DND-41 (cell line): ENCODE measurements around the gene SLC22A31.

Source experiments
- ATAC-seq: fragments of 200-7000 bp; cut with Tn5 transposase; 3 replicates; pipeline ENCODE4 v1.9.1; 2021; ENCODE audit warnings: low read depth; ENCODE audit not compliant: insufficient read depth
- DNase-seq: peaks from one replicate; pipeline ENCODE4 v3.0.0-alpha.2; 2020
- H2AFZ ChIP-seq: 2 replicates; pipeline ENCODE4 v1.6.0; 2012; ENCODE audit warnings: low read depth, low read length
- H3K27ac ChIP-seq: 2 replicates; pipeline ENCODE4 v1.5.1; 2012; ENCODE audit warnings: low read length, inconsistent platforms
- H3K27me3 ChIP-seq: fragments of 200-600 bp; sonication (generic); 2 replicates; pipeline ENCODE4 v1.6.0; 2012; ENCODE audit warnings: low read length, mild to moderate bottlenecking, inconsistent platforms; ENCODE audit not compliant: insufficient read depth, poor library complexity
- H3K36me3 ChIP-seq: 2 replicates; pipeline ENCODE4 v1.5.1; 2012; ENCODE audit warnings: low read length, inconsistent platforms; ENCODE audit not compliant: insufficient read depth
- H3K4me1 ChIP-seq: 2 replicates; pipeline ENCODE4 v1.5.1; 2012; ENCODE audit warnings: mild to moderate bottlenecking, low read length; ENCODE audit not compliant: insufficient read depth
- H3K4me2 ChIP-seq: 2 replicates; pipeline ENCODE4 v1.6.0; 2012; ENCODE audit warnings: mild to moderate bottlenecking, moderate library complexity, low read length, inconsistent platforms; ENCODE audit not compliant: insufficient read depth
- H3K4me3 ChIP-seq, 2 experiments: fragments of 200-600 bp in 1 of 2; shearing (Covaris generic) in 1 of 2; 2 replicates each; pipeline ENCODE4 v1.5.1; 2012 to 2016; ENCODE audit warnings: inconsistent platforms in 2 of 2, low read length in 2 of 2, mild to moderate bottlenecking in 2 of 2, low read depth in 1 of 2, moderate library complexity in 1 of 2
- H3K79me2 ChIP-seq: 2 replicates; pipeline ENCODE4 v1.6.0; 2012; ENCODE audit warnings: low read length, inconsistent platforms; ENCODE audit not compliant: insufficient read depth
- H3K9ac ChIP-seq: 2 replicates; pipeline ENCODE4 v1.6.0; 2012; ENCODE audit warnings: low read depth, mild to moderate bottlenecking, inconsistent platforms, low read length, moderate library complexity
- H3K9me3 ChIP-seq: 2 replicates; pipeline ENCODE4 v1.5.1; 2012; ENCODE audit warnings: low read length, moderate library complexity, mild to moderate bottlenecking, inconsistent platforms; ENCODE audit not compliant: insufficient read depth, severe bottlenecking
- H4K20me1 ChIP-seq: 2 replicates; pipeline ENCODE4 v1.6.0; 2012; ENCODE audit warnings: low read length; ENCODE audit not compliant: insufficient read depth
- EZH2 ChIP-seq: IDR thresholded peaks from 3 replicates; pipeline ENCODE4 v1.6.1; 2012; ENCODE audit warnings: borderline replicate concordance, low read depth, mild to moderate bottlenecking, moderate library complexity, low read length, inconsistent platforms; ENCODE audit not compliant: severe bottlenecking
- TF ChIP-seq, protein P1 (sequence below): IDR thresholded peaks from 2 replicates; pipeline ENCODE4 v1.5.1; 2012; ENCODE audit warnings: borderline replicate concordance, low read length, moderate library complexity, mild to moderate bottlenecking; ENCODE audit not compliant: poor library complexity, severe bottlenecking; ENCODE audit errors: extremely low read depth

Gene SLC22A31

DNA sequence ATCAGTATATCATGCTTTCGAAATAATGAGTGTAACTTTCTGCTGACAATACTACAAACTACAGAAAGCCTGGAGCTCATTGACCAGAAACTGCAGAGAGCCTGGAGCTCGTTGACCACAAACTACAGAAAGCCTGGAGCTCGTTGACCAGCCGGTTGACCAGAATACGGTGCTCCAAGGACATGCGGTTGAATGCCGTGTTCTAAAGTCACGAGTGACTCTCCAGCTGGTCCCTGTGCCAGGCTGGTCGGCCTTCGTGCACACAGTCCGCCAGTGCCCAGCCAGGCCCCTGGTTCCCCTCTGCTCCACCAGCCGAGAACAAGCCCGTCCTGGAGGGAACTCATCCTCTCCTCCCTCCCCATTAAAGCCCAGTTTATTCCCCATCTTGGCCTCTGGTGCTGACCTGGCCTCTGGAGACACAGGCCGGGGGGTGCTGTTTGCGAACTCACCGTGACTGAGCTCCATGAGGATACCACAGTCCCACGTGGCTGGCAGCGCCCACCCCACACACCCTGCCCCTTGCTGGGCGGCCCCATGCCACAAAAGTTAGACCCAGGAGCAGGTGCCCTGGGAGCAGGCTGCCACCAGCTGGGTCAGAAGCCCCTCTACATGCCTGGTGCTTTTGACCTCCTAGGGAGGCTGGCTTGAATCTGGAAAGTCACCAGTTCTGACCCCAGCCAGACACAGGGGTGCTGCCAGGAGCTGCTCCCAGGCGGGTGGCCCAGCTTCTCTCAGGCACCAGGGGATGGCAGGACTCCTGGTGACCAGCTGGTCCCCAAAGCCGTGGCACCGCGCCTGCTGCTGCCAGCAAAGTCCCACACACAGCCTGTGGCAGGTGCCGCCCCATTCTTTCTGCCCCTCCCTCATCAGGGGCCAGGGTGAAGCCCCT, 44.2 kb downstream of the SLC22A31 start:
- DNase-seq = no peak
- no peaks in the 10 kb centered on the region for H3K79me2 ChIP-seq
- H2AFZ ChIP-seq = no peak overlapping the region
- 0 out of 2 replicates have a peak, but pooled peaks cover 2% of the 10 kb centered on the region for H3K36me3 ChIP-seq
- ATAC-seq = peak; percentile 30
- H3K4me2 ChIP-seq = no peak overlapping the region
- no peak overlapping the region for H3K4me3 ChIP-seq
- H4K20me1 ChIP-seq = no peaks in the 10 kb centered on the region
- H3K27me3 ChIP-seq = no peaks in the 10 kb centered on the region
- no peak overlapping the region for H3K27ac ChIP-seq
- H3K9me3 ChIP-seq = peaks cover 11% of the 10 kb centered on the region
- H3K4me1 ChIP-seq = no peaks in the 10 kb centered on the region
- H3K9ac ChIP-seq = no peak overlapping the region
- TF ChIP-seq EZH2 = no peak
- TF ChIP-seq, protein P1, sequence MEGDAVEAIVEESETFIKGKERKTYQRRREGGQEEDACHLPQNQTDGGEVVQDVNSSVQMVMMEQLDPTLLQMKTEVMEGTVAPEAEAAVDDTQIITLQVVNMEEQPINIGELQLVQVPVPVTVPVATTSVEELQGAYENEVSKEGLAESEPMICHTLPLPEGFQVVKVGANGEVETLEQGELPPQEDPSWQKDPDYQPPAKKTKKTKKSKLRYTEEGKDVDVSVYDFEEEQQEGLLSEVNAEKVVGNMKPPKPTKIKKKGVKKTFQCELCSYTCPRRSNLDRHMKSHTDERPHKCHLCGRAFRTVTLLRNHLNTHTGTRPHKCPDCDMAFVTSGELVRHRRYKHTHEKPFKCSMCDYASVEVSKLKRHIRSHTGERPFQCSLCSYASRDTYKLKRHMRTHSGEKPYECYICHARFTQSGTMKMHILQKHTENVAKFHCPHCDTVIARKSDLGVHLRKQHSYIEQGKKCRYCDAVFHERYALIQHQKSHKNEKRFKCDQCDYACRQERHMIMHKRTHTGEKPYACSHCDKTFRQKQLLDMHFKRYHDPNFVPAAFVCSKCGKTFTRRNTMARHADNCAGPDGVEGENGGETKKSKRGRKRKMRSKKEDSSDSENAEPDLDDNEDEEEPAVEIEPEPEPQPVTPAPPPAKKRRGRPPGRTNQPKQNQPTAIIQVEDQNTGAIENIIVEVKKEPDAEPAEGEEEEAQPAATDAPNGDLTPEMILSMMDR = no peak

DNA sequence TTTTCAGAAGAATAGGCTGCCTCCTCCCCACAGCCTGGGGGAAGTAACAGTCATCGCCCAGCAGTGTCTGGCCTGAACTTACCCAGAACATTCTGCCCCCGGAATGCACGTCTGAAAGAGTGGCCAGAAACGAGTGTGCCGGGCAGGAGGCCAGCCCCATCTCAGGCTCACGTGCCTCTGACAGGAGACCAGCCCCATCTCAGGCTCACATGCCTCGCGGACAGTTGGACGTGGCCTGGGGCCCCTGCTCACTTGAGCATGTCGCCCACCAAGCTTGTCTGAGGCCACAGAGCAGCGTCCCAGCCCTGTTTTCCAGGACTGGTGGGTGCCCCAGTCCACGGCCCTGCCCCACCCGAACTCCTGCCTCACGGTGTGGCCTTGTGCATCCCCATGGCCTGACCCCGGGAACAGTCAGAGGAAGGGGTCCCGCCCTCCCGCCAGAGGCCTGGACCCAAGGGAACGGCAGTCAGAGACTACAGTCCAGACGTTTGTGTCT, 45.1 kb downstream of the SLC22A31 start:
- DNase-seq = no peak
- H2AFZ ChIP-seq = no peak overlapping the region
- peak; percentile 10; the same call in 1 of the 3 replicates for ATAC-seq

DNA sequence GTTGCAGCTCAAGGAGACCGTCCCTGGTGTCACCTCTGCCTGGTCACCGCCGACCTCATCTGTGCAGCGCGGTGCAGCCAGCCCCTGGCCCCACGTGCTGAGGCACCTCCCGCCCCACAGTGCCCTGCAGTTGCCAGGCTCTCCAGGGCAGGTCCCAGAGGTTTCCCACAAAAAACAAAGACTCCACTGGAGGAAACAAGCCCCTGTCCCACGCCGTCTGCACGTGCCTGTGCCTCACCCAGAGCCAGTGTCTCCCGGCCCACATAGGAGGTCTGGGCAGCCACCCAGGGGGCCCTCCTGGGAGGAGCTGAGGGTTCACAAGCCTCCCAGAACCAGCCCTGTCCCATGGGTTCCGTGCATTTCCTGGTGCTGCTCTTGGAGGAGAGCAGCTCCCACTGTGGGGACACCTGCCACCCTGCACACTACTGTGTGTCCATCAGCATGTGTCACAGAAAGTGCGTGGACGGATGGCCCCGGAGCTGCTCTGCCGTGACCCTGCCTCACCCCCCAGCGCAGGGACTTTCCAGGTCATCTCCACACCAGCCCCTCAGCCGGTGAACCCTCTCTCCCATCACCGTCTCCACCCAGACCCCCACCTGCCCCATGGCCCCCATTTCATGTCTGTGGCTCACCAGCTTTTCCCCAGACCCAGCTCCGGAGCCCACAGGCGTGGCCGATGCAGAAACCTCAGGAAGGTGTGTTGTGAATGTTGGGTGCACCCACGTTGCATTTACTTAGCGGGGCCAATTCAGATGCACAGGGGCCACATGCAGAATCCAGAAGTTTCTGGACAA, 45.8 kb downstream of the SLC22A31 start:
- Histone ChIP-seq H3K4me3 (no peak overlapping the region), H3K4me2 (no peak overlapping the region), H3K36me3 (peaks cover 17% of the 10 kb centered on the region), H2AFZ (no peak overlapping the region), H3K9ac (no peak overlapping the region), H3K79me2 (no peaks in the 10 kb centered on the region), H3K9me3 (peaks cover 15% of the 10 kb centered on the region), H3K27me3 (no peaks in the 10 kb centered on the region), H3K4me1 (no peaks in the 10 kb centered on the region), H4K20me1 (no peaks in the 10 kb centered on the region), H3K27ac (no peak overlapping the region)
- ATAC-seq (peak; percentile 29), DNase-seq (no peak)
- TF ChIP-seq, protein P1 = no peak
- TF ChIP-seq EZH2 = no peak

More for the DNA sequence above, 45.1 kb downstream of the SLC22A31 start:
- no peaks in the 10 kb centered on the region for H4K20me1 ChIP-seq
- no peak overlapping the region for H3K9ac ChIP-seq
- H3K27ac ChIP-seq = no peak overlapping the region
- no peaks in the 10 kb centered on the region for H3K79me2 ChIP-seq
- H3K9me3 ChIP-seq = peaks cover 11% of the 10 kb centered on the region
- H3K4me1 ChIP-seq = no peaks in the 10 kb centered on the region
- TF ChIP-seq, protein P1 = no peak
- no peak for TF ChIP-seq EZH2
- no peak overlapping the region for H3K4me2 ChIP-seq
- H3K27me3 ChIP-seq = no peaks in the 10 kb centered on the region
- peaks cover 10% of the 10 kb centered on the region for H3K36me3 ChIP-seq
- no peak overlapping the region for H3K4me3 ChIP-seq
